Islet of Langerhans (tissue), 1 donor: ENCODE results near the gene CTDNEP1.

Experiments
- FAIRE-seq: peaks from one replicate; lab custom pipeline; 2011; peaks lifted over from hg19 to GRCh38; lab: Jason Lieb, UNC

CTDNEP1 gene

GRCh38 chr17:7279448-7279847 lies 27.9 kb upstream of the CTDNEP1 start:
- no peak for FAIRE-seq

- FAIRE-seq: no peak
Observed at GRCh38 chr17:7266784-7267183, 15.2 kb upstream of the CTDNEP1 start.

GRCh38 chr17:7263801-7264078 lies 12.2 kb upstream of the CTDNEP1 start:
- no peak for FAIRE-seq

- no peak for FAIRE-seq
Observed at GRCh38 chr17:7262935-7263800, 11.6 kb upstream of the CTDNEP1 start.

- no peak for FAIRE-seq
Observed at GRCh38 chr17:7262192-7262934, 10.8 kb upstream of the CTDNEP1 start, which contains the start of gene CLDN7. Gene CLDN7, minus strand, starts transcription at chr17:7262478. Its CDS starts 435 bp downstream, at chr17:7262043.

- no peak for FAIRE-seq
Observed at GRCh38 chr17:7261379-7262191, 10.1 kb upstream of the CTDNEP1 start.

- no peak for FAIRE-seq
Observed at GRCh38 chr17:7260651-7261378, 9.3 kb upstream of the CTDNEP1 start.

GRCh38 chr17:7260151-7260550 lies 8.6 kb upstream of the CTDNEP1 start:
- FAIRE-seq: no peak

- no peak for FAIRE-seq
Observed at GRCh38 chr17:7259555-7259889, 8.0 kb upstream of the CTDNEP1 start.

GRCh38 chr17:7258731-7259554 lies 7.4 kb upstream of the CTDNEP1 start:
- no peak for FAIRE-seq

- no peak for FAIRE-seq
Observed at GRCh38 chr17:7256766-7257456, 5.4 kb upstream of the CTDNEP1 start.

- FAIRE-seq: no peak
Observed at GRCh38 chr17:7254511-7254910, 3.0 kb upstream of the CTDNEP1 start.

GRCh38 chr17:7253082-7253481 lies 1.5 kb upstream of the CTDNEP1 start:
- FAIRE-seq: no peak

- no peak for FAIRE-seq
Observed at GRCh38 chr17:7252176-7253043, 876 bp upstream of the CTDNEP1 start, which contains the start of gene ELP5. Gene ELP5, plus strand, starts transcription at chr17:7252215. Its CDS starts 336 bp downstream, at chr17:7252551.

GRCh38 chr17:7250695-7251627 lies 573 bp downstream of the CTDNEP1 start:
- FAIRE-seq: no peak

- no peak for FAIRE-seq
Observed at GRCh38 chr17:7249830-7250229, 1.7 kb downstream of the CTDNEP1 start.

GRCh38 chr17:7249214-7249613 lies 2.3 kb downstream of the CTDNEP1 start:
- no peak for FAIRE-seq

GRCh38 chr17:7248796-7249195 lies 2.7 kb downstream of the CTDNEP1 start:
- FAIRE-seq: no peak
